ENCODE measurements around the gene DNAJB6. TPM values are rescaled to one million over a fixed set of nuclear protein-coding genes. Genes with fewer than 3 reads are reported as not detected.

DNAJB6 gene
- total RNA-seq, 2 experiments from 2014 or later: 56.4 to 65.9 TPM

DNA sequence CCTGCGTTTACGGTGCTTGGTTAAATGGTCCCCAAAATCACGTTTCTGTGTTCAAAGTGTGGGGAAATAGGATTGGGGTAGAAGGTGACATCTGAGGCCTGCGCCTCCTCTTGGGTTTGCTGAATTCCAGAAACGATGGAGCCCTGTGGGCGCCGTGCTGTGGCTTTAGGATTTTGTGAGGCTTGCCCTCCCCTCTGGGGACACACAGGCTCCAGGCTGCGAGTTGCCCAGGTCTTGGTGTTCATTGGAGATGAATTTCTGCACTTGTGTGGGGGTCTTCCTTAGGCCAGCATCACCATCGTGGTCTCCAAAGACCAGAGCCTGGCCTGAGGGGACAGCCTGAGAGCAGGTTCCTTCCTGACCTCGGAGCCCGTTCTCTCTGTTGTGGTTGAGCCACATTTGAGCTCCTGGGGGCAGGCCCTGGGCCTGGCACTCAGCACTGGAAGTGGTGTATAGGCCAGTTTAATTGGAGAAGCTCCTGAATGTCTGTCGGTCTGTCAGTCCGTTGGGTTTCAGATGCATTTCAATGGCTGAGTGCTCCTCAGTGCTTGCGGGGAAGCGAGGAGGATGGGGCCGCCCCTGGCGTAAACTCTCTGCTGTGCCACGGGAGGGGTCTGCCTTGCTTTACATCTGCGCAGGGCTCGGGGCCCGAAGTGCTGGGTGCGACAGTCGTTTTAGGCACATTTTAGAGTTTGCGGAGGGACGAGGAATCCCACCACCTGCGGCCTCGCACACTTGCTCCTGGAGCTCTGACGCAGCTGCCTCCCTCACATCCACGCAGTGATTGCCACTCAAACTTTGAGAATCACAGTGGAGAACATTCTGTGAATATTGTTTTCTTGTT lies 71.7 kb downstream of the DNAJB6 start:
- TF ChIP-seq CTCF (conservative IDR thresholded peaks at IDR 0.05; ENCODE audit: low read length): no peak
- TF ChIP-seq EZH2phosphoT487 (IDR thresholded peaks at IDR 0.05; ENCODE audit: borderline replicate concordance, low read depth, low read length): no peak
- BruUV-seq (replicated peaks): no TSS peak
- no peak for DNase-seq (ENCODE audit: low spot score)
- Histone ChIP-seq H3K4me3 (ENCODE audit: low read depth, low read length, poor library complexity, severe bottlenecking) (no peak overlapping the region), H3K27ac (ENCODE audit: low read depth, low read length, poor library complexity, severe bottlenecking) (no peak overlapping the region), H3K36me3 (ENCODE audit: insufficient read depth, low read length) (peaks cover 27% of the 10 kb centered on the region; the same call in 1 of the 2 replicates), H3K4me1 (ENCODE audit: insufficient read depth, low read length, poor library complexity, severe bottlenecking) (no peaks in the 10 kb centered on the region), H3K9me3 (ENCODE audit: low read length) (no peaks in the 10 kb centered on the region), H4K20me1 (ENCODE audit: insufficient read depth, low read length) (no peaks in the 10 kb centered on the region), H3K79me2 (ENCODE audit: insufficient read depth, low read depth, low read length) (no peaks in the 10 kb centered on the region), H3K4me2 (ENCODE audit: low read length) (no peak overlapping the region), H2AFZ (ENCODE audit: low read length) (no peak overlapping the region), H3K9me2 (ENCODE audit: insufficient read depth, low read length) (no peaks in the 10 kb centered on the region)
- intact Hi-C loops (cut with micrococcal nuclease; ENCODE audit: unreplicated experiment): no loop called here
- CTCF ChIA-PET (ENCODE audit: unreplicated experiment): no interaction called here
- POLR2A ChIA-PET: interaction anchor here (0.8 kb wide), 1 partner anchor 9 kb away, joined by 3 read pairs; no protein-coding TSS in a partner anchor

GRCh38 chr7:157409149-157409752 lies 72.4 kb downstream of the DNAJB6 start:
- H3K79me2 ChIP-seq (ENCODE audit: insufficient read depth, low read depth, low read length): no peaks in the 10 kb centered on the region
- intact Hi-C loops (cut with micrococcal nuclease; ENCODE audit: unreplicated experiment): no loop called here
- H2AFZ ChIP-seq (ENCODE audit: low read length): no peak overlapping the region
- H3K4me2 ChIP-seq (ENCODE audit: low read length): no peak overlapping the region
- DNase-seq (ENCODE audit: low spot score): no peak
- H3K4me3 ChIP-seq (ENCODE audit: low read depth, low read length, poor library complexity, severe bottlenecking): no peak overlapping the region
- no TSS peak for BruUV-seq (replicated peaks)
- no peaks in the 10 kb centered on the region for H3K9me2 ChIP-seq (ENCODE audit: insufficient read depth, low read length)
- TF ChIP-seq CTCF (conservative IDR thresholded peaks at IDR 0.05; ENCODE audit: low read length) (no peak), EZH2phosphoT487 (IDR thresholded peaks at IDR 0.05; ENCODE audit: borderline replicate concordance, low read depth, low read length) (no peak)
- H3K36me3 ChIP-seq (ENCODE audit: insufficient read depth, low read length): peaks cover 27% of the 10 kb centered on the region; the same call in 1 of the 2 replicates
- POLR2A ChIA-PET: interaction anchor here (0.8 kb wide), 1 partner anchor 8 kb away, joined by 3 read pairs; no protein-coding TSS in a partner anchor
- H3K4me1 ChIP-seq (ENCODE audit: insufficient read depth, low read length, poor library complexity, severe bottlenecking): no peaks in the 10 kb centered on the region
- H3K9me3 ChIP-seq (ENCODE audit: low read length): no peaks in the 10 kb centered on the region
- CTCF ChIA-PET (ENCODE audit: unreplicated experiment): no interaction called here
- no peak overlapping the region for H3K27ac ChIP-seq (ENCODE audit: low read depth, low read length, poor library complexity, severe bottlenecking)
- no peaks in the 10 kb centered on the region for H4K20me1 ChIP-seq (ENCODE audit: insufficient read depth, low read length)
